IMR-90 (cell line): ENCODE data around the gene RNF217. TPM values are rescaled to one million over a fixed set of nuclear protein-coding genes. Genes with fewer than 3 reads are reported as not detected.

Experiments used
- ATAC-seq: fragments of 200-7000 bp; cut with Tn5 transposase; 2 replicates; pipeline ENCODE4 v1.9.1; 2020; ENCODE audit warnings: low read depth, mild to moderate bottlenecking, moderate library complexity
- BruUV-seq: library from RNA; stranded (reverse); fragments of 400-500 nt; replicated peaks from 2 replicates; lab custom pipeline; 2021; lab: Mats Ljungman, UMichigan
- CTCF ChIA-PET: fragments of 300-600 bp; formaldehyde crosslinking; extraction: SDS; loops from one replicate; lab custom pipeline; 2021; ENCODE audit warnings: antibody characterized with exemption; lab: Yijun Ruan, JAX
- POLR2A ChIA-PET: fragments of 300-600 bp; sonication (Branson Sonifier 250); formaldehyde crosslinking; loops from one replicate; lab custom pipeline; 2022; ENCODE audit warnings: antibody characterized with exemption; ENCODE audit not compliant: unreplicated experiment; lab: Charles Lee
- DNase-seq: peaks from one replicate; pipeline ENCODE4 v3.0.0; 2013
- H2AFZ ChIP-seq: replicated peaks from 2 replicates; pipeline ENCODE3; 2013; ENCODE audit warnings: low read length, mild to moderate bottlenecking; ENCODE audit not compliant: poor library complexity
- H2AK5ac ChIP-seq: 2 replicates; pipeline ENCODE4 v1.6.1; 2013; ENCODE audit warnings: low read depth, low read length, inconsistent platforms
- H2AK9ac ChIP-seq: replicated peaks from 2 replicates; pipeline ENCODE3; 2013; ENCODE audit warnings: mild to moderate bottlenecking, low read depth, low read length, moderate library complexity; ENCODE audit not compliant: poor library complexity
- H2BK120ac ChIP-seq: 2 replicates; pipeline ENCODE4 v1.6.1; 2013; ENCODE audit warnings: low read depth, low read length, inconsistent platforms
- H2BK15ac ChIP-seq: 3 replicates; pipeline ENCODE4 v1.6.1; 2013; ENCODE audit warnings: low read depth, low read length, inconsistent platforms
- H2BK20ac ChIP-seq: 2 replicates; pipeline ENCODE4 v1.6.1; 2013; ENCODE audit warnings: low read depth, mild to moderate bottlenecking, inconsistent platforms, low read length, moderate library complexity
- H2BK5ac ChIP-seq: 2 replicates; pipeline ENCODE4 v1.6.1; 2013; ENCODE audit warnings: mild to moderate bottlenecking, low read depth, low read length, inconsistent platforms; ENCODE audit not compliant: poor library complexity, severe bottlenecking
- H3K14ac ChIP-seq: replicated peaks from 2 replicates; pipeline ENCODE4 v1.6.1; 2013; ENCODE audit warnings: low read depth, low read length, inconsistent platforms
- H3K18ac ChIP-seq: 2 replicates; pipeline ENCODE4 v1.6.1; 2013; ENCODE audit warnings: low read depth, low read length, control low read depth
- H3K23ac ChIP-seq: 2 replicates; pipeline ENCODE4 v1.6.1; 2013; ENCODE audit warnings: low read depth, low read length, inconsistent platforms
- H3K27ac ChIP-seq: 2 replicates; pipeline ENCODE4 v1.5.1; 2013; ENCODE audit warnings: mild to moderate bottlenecking, control low read depth, low read length; ENCODE audit not compliant: insufficient read depth
- H3K27me3 ChIP-seq: 2 replicates; pipeline ENCODE4 v1.6.1; 2013; ENCODE audit warnings: low read length; ENCODE audit not compliant: control insufficient read depth, insufficient read depth
- H3K36me3 ChIP-seq: 2 replicates; pipeline ENCODE4 v1.6.1; 2013; ENCODE audit warnings: low read length, mixed read lengths; ENCODE audit not compliant: control insufficient read depth, insufficient read depth
- H3K4ac ChIP-seq: 2 replicates; pipeline ENCODE4 v1.6.1; 2013; ENCODE audit warnings: low read depth, low read length, inconsistent platforms
- H3K4me1 ChIP-seq: 2 replicates; pipeline ENCODE4 v1.6.1; 2013; ENCODE audit warnings: low read length, mixed read lengths; ENCODE audit not compliant: control insufficient read depth, insufficient read depth
- H3K4me2 ChIP-seq: 2 replicates; pipeline ENCODE4 v1.6.1; 2013; ENCODE audit warnings: low read depth, mild to moderate bottlenecking, control low read depth, low read length, moderate library complexity
- H3K4me3 ChIP-seq: 2 replicates; pipeline ENCODE4 v1.5.1; 2013; ENCODE audit warnings: low read depth, mild to moderate bottlenecking, control low read depth, low read length, moderate library complexity; ENCODE audit not compliant: insufficient read depth
- H3K56ac ChIP-seq: 2 replicates; pipeline ENCODE4 v1.6.1; 2013; ENCODE audit warnings: low read length, inconsistent platforms; ENCODE audit not compliant: insufficient read depth; ENCODE audit errors: extremely low read depth
- H3K79me1 ChIP-seq, 2 experiments: 2 replicates each; pipeline ENCODE4 v1.6.1; 2013; ENCODE audit warnings: low read length in 2 of 2, inconsistent platforms in 1 of 2, low read depth in 1 of 2
- H3K9ac ChIP-seq: 2 replicates; pipeline ENCODE4 v1.6.1; 2013; ENCODE audit warnings: low read depth, low read length, control low read depth
- H3K9me1 ChIP-seq: 2 replicates; pipeline ENCODE4 v1.6.1; 2013; ENCODE audit warnings: low read length, inconsistent platforms; ENCODE audit not compliant: insufficient read depth
- H3K9me3 ChIP-seq: 2 replicates; pipeline ENCODE4 v1.6.1; 2013; ENCODE audit warnings: low read length; ENCODE audit not compliant: control insufficient read depth, insufficient read depth
- H4K20me1 ChIP-seq: 2 replicates; pipeline ENCODE4 v1.6.1; 2013; ENCODE audit warnings: low read length, inconsistent platforms; ENCODE audit not compliant: insufficient read depth
- H4K5ac ChIP-seq: 2 replicates; pipeline ENCODE4 v1.6.1; 2013; ENCODE audit warnings: mild to moderate bottlenecking, low read depth, low read length, control low read depth
- H4K8ac ChIP-seq, 2 experiments: 2 replicates each; pipeline ENCODE4 v1.6.1; 2013; ENCODE audit warnings: low read depth in 2 of 2, low read length in 2 of 2, control low read depth in 1 of 2, inconsistent platforms in 1 of 2
- H4K91ac ChIP-seq: 2 replicates; pipeline ENCODE4 v1.6.1; 2013; ENCODE audit warnings: low read depth, low read length, inconsistent platforms; ENCODE audit not compliant: insufficient read depth
- CEBPB ChIP-seq: IDR thresholded peaks from 2 replicates; pipeline ENCODE4 v1.6.1; 2012; ENCODE audit warnings: low read depth, low read length, improper control_type of control experiment
- FOS ChIP-seq: fragments of 150-350 bp; IDR thresholded peaks from 2 replicates; pipeline ENCODE4 v1.6.1; 2016; ENCODE audit warnings: low read depth, low read length
- MAZ ChIP-seq: IDR thresholded peaks from 2 replicates; pipeline ENCODE4 v1.6.1; 2012; ENCODE audit warnings: low read depth, mild to moderate bottlenecking, low read length, improper control_type of control experiment, moderate library complexity, borderline replicate concordance
- MXI1 ChIP-seq: IDR thresholded peaks from 2 replicates; pipeline ENCODE4 v1.6.1; 2012; ENCODE audit warnings: low read depth, mild to moderate bottlenecking, low read length, moderate library complexity, borderline replicate concordance
- NFE2L2 ChIP-seq: fragments of 150-350 bp; IDR thresholded peaks from 2 replicates; pipeline ENCODE4 v1.6.1; 2016; ENCODE audit warnings: low read depth, mild to moderate bottlenecking, low read length
- POLR2A ChIP-seq: IDR thresholded peaks from 2 replicates; pipeline ENCODE4 v1.6.1; 2012; ENCODE audit warnings: mild to moderate bottlenecking, low read depth, low read length
- RAD21 ChIP-seq: IDR thresholded peaks from 2 replicates; pipeline ENCODE4 v1.6.1; 2012; ENCODE audit warnings: low read length, improper control_type of control experiment
- RCOR1 ChIP-seq: IDR thresholded peaks from 2 replicates; pipeline ENCODE4 v1.6.1; 2012; ENCODE audit warnings: mild to moderate bottlenecking, low read length, improper control_type of control experiment; ENCODE audit not compliant: insufficient replicate concordance
- SMC3 ChIP-seq: fragments of 150-350 bp; IDR thresholded peaks from 2 replicates; pipeline ENCODE4 v1.6.1; 2016; ENCODE audit warnings: low read depth, mild to moderate bottlenecking, antibody characterized with exemption, low read length, moderate library complexity
- WGBS, 2 experiments: methylation state at CpG; one replicate each; pipeline versions ENCODE4 v1.1.5 to v1.1.7; 2013; ENCODE audit warnings: missing lambda C conversion rate in 2 of 2; ENCODE audit not compliant: insufficient read length in 1 of 2; ENCODE audit errors: extremely low coverage in 2 of 2; 5-methylcytosine and 5-hydroxymethylcytosine counted together
- dilution Hi-C: fragments of 300-500 bp; cut with HindIII; formaldehyde crosslinking; loops from one replicate; pipeline ENCODE4 v1.14.3; 2018; ENCODE audit warnings: low sequenced_read_pairs; ENCODE audit not compliant: unreplicated experiment
- in situ Hi-C: fragments of 300-500 bp; cut with MboI; formaldehyde crosslinking; loops from 3 replicates; pipeline ENCODE4 v1.14.3; 2019; ENCODE audit warnings: low sequenced_read_pairs, inconsistent platforms, mixed read lengths
- intact Hi-C: fragments of 100-400 bp; cut with micrococcal nuclease; formaldehyde crosslinking; loops from 2 replicates; pipeline ENCODE4 v1.10.0; 2022
- polyA plus RNA-seq, 3 experiments: library from polyadenylated mRNA; depleted of rRNA; stranded (reverse); fragments of >200 nt; gene quantifications; 2 replicates each; pipeline ENCODE4 v1.2.3, GENCODE V29; 2012; ENCODE audit warnings: low replicate concordance in 1 of 3
- total RNA-seq: library from RNA; depleted of rRNA; stranded (reverse); fragments of >200 nt; gene quantifications from 2 replicates; pipeline ENCODE4 v1.2.3, GENCODE V29; 2012
- TF ChIP-seq, protein P1 (sequence below): fragments of 150-350 bp; IDR thresholded peaks from 2 replicates; pipeline ENCODE4 v1.6.1; 2016; ENCODE audit warnings: low read depth, mild to moderate bottlenecking, low read length, moderate library complexity, borderline replicate concordance
- TF ChIP-seq, protein P2 (sequence below): fragments of 150-350 bp; IDR thresholded peaks from 2 replicates; pipeline ENCODE4 v1.6.1; 2017; ENCODE audit warnings: mild to moderate bottlenecking, antibody characterized with exemption, low read length, low read depth
- TF ChIP-seq, protein P3 (sequence below): conservative IDR thresholded peaks from 2 replicates; pipeline ENCODE4 v1.5.1; 2012; ENCODE audit warnings: mild to moderate bottlenecking, low read depth, low read length, improper control_type of control experiment

RNF217 gene
- total and polyA plus RNA-seq, 2 of the 4 experiments (the other 2 are of a cell fraction) = 11.7 to 20.4 TPM

DNA sequence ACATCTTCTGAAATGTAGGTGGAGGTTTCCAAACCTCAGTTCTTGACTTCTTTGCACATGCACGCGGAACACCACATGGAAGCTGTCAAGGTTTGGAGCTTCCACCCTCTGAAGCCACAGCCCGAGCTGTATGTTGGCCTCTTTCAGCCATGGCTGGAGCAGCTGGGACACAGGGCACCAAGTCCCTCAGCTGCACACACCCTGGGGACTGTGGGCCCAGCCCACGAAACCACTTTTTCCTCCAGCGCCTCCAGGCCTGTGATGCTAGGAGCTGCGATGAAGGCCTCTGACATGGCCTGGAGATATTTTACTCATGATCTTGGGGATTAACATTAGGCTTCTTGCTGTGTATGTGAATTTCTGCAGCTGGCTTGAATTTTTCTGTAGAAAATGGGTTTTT lies 68.7 kb downstream of the RNF217 start:
- H3K4me2 ChIP-seq = no peak overlapping the region
- no peak overlapping the region for H4K8ac ChIP-seq
- H4K20me1 ChIP-seq = peaks cover 8% of the 10 kb centered on the region; the same call in 1 of the 2 replicates
- H3K79me1 ChIP-seq = peaks cover 9 to 35% of the 10 kb centered on the region in 2 experiments
- DNase-seq = no peak
- no peak overlapping the region for H3K4me3 ChIP-seq
- intact Hi-C loops (no loop called here), in situ Hi-C loops (no loop called here), dilution Hi-C loops (no loop called here)
- H3K14ac ChIP-seq = no peak overlapping the region
- H3K9me1 ChIP-seq = no peaks in the 10 kb centered on the region
- ChIA-PET CTCF (no interaction called here), POLR2A (no interaction called here)
- no peak overlapping the region for H3K4ac ChIP-seq
- no peak for ATAC-seq
- no peak overlapping the region for H3K23ac ChIP-seq
- H3K56ac ChIP-seq = no peak overlapping the region
- no peaks in the 10 kb centered on the region for H3K4me1 ChIP-seq
- H4K91ac ChIP-seq = no peak overlapping the region
- H2BK5ac ChIP-seq = no peak overlapping the region
- WGBS, 2 experiments = 83% methylated on average over 1 of the region's 6 CpGs; no CpG with 5 or more reads in 1 of the 2 experiments
- H3K9me3 ChIP-seq = no peaks in the 10 kb centered on the region
- 0 out of 2 replicates have a peak, but pooled peaks cover 1% of the 10 kb centered on the region for H3K36me3 ChIP-seq
- H3K9ac ChIP-seq = no peak overlapping the region
- no peak overlapping the region for H4K5ac ChIP-seq
- no peak overlapping the region for H2AK9ac ChIP-seq
- TF ChIP-seq MXI1 (no peak), RCOR1 (no peak), POLR2A (no peak), FOS (no peak), RAD21 (no peak), MAZ (no peak), SMC3 (no peak), CEBPB (no peak), NFE2L2 (no peak)
- TF ChIP-seq, protein P1, sequence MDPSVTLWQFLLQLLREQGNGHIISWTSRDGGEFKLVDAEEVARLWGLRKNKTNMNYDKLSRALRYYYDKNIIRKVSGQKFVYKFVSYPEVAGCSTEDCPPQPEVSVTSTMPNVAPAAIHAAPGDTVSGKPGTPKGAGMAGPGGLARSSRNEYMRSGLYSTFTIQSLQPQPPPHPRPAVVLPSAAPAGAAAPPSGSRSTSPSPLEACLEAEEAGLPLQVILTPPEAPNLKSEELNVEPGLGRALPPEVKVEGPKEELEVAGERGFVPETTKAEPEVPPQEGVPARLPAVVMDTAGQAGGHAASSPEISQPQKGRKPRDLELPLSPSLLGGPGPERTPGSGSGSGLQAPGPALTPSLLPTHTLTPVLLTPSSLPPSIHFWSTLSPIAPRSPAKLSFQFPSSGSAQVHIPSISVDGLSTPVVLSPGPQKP = no peak
- TF ChIP-seq, protein P2, sequence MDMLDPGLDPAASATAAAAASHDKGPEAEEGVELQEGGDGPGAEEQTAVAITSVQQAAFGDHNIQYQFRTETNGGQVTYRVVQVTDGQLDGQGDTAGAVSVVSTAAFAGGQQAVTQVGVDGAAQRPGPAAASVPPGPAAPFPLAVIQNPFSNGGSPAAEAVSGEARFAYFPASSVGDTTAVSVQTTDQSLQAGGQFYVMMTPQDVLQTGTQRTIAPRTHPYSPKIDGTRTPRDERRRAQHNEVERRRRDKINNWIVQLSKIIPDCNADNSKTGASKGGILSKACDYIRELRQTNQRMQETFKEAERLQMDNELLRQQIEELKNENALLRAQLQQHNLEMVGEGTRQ = no peak
- TF ChIP-seq, protein P3, sequence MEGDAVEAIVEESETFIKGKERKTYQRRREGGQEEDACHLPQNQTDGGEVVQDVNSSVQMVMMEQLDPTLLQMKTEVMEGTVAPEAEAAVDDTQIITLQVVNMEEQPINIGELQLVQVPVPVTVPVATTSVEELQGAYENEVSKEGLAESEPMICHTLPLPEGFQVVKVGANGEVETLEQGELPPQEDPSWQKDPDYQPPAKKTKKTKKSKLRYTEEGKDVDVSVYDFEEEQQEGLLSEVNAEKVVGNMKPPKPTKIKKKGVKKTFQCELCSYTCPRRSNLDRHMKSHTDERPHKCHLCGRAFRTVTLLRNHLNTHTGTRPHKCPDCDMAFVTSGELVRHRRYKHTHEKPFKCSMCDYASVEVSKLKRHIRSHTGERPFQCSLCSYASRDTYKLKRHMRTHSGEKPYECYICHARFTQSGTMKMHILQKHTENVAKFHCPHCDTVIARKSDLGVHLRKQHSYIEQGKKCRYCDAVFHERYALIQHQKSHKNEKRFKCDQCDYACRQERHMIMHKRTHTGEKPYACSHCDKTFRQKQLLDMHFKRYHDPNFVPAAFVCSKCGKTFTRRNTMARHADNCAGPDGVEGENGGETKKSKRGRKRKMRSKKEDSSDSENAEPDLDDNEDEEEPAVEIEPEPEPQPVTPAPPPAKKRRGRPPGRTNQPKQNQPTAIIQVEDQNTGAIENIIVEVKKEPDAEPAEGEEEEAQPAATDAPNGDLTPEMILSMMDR = no peak
- no peak overlapping the region for H2BK15ac ChIP-seq
- H2BK20ac ChIP-seq = no peak overlapping the region
- no peak overlapping the region for H2BK120ac ChIP-seq
- H3K27ac ChIP-seq = no peak overlapping the region
- H2AFZ ChIP-seq = no peak overlapping the region
- H3K18ac ChIP-seq = no peak overlapping the region
- no peaks in the 10 kb centered on the region for H3K27me3 ChIP-seq
- no peak overlapping the region for H2AK5ac ChIP-seq
- BruUV-seq = no TSS peak
